Calu3 (cell line): ENCODE measurements around the gene LRRC4. TPM values are rescaled to one million over a fixed set of nuclear protein-coding genes. Genes with fewer than 3 reads are reported as not detected.

Source experiments
- Bru-seq: library from RNA; stranded (reverse); fragments of 400-500 nt; gene quantifications from one replicate; lab custom pipeline; 2021; lab: Mats Ljungman, UMichigan
- BruChase-seq, 2 experiments: library from RNA; stranded (reverse); fragments of 400-500 nt; gene quantifications; one replicate each; lab custom pipeline; 2021; lab: Mats Ljungman, UMichigan
- BruUV-seq: library from RNA; stranded (reverse); fragments of 400-500 nt; replicated peaks from 2 replicates; lab custom pipeline; 2021; lab: Mats Ljungman, UMichigan
- CTCF ChIA-PET: fragments of 300-600 bp; sonication (Branson Sonifier 250); formaldehyde crosslinking; loops from one replicate; lab custom pipeline; 2022; ENCODE audit warnings: antibody characterized with exemption; lab: Charles Lee
- DNase-seq: peaks from one replicate; pipeline ENCODE4 v3.0.0; 2022
- H3K27ac Mint-ChIP-seq: one replicate; pipeline ENCODE4 v1.8.0; 2022; ENCODE audit warnings: mixed read lengths; ENCODE audit not compliant: unreplicated experiment
- H3K27me3 Mint-ChIP-seq: one replicate; pipeline ENCODE4 v1.8.0; 2022; ENCODE audit warnings: mixed read lengths; ENCODE audit not compliant: unreplicated experiment
- H3K36me3 Mint-ChIP-seq: one replicate; pipeline ENCODE4 v1.8.0; 2022; ENCODE audit warnings: mild to moderate bottlenecking, moderate library complexity, mixed read lengths; ENCODE audit not compliant: insufficient read depth, unreplicated experiment
- H3K4me1 Mint-ChIP-seq: one replicate; pipeline ENCODE4 v1.8.0; 2022; ENCODE audit warnings: mild to moderate bottlenecking, low read depth, mixed read lengths; ENCODE audit not compliant: unreplicated experiment
- H3K4me3 Mint-ChIP-seq: one replicate; pipeline ENCODE4 v1.8.0; 2022; ENCODE audit warnings: mild to moderate bottlenecking, low read depth, moderate library complexity, mixed read lengths; ENCODE audit not compliant: unreplicated experiment
- H3K9me3 Mint-ChIP-seq: one replicate; pipeline ENCODE4 v1.8.0; 2022; ENCODE audit warnings: low read depth, mixed read lengths; ENCODE audit not compliant: unreplicated experiment
- CTCF ChIP-seq: fragments of 200-600 bp; IDR thresholded peaks from one replicate; pipeline ENCODE4 v1.8.0; 2022; ENCODE audit warnings: antibody characterized with exemption; ENCODE audit not compliant: unreplicated experiment
- intact Hi-C: fragments of 100-400 bp; cut with micrococcal nuclease; formaldehyde crosslinking; loops from one replicate; pipeline ENCODE4 v1.10.0; 2022; ENCODE audit not compliant: unreplicated experiment
- long read RNA-seq: library from polyadenylated mRNA; stranded (forward); transcript quantifications from one replicate; pipeline ENCODE4 v2.0.0, GENCODE V29; 2022
- total RNA-seq: library from RNA; stranded (reverse); gene quantifications from 2 replicates; pipeline ENCODE4 v1.2.3, GENCODE V29; 2022

LRRC4 gene
- total RNA-seq (not detected in 2 replicates), Bru-seq, nascent RNA (percentile 19 among the genes with signal in this experiment), BruChase-seq, experiment 1, labeled RNA remaining after a 6-hour chase (not detected), BruChase-seq, experiment 2, labeled RNA remaining after a 2-hour chase (percentile 12 among the genes with signal in this experiment)
- long read RNA-seq, result 0 reads

DNA sequence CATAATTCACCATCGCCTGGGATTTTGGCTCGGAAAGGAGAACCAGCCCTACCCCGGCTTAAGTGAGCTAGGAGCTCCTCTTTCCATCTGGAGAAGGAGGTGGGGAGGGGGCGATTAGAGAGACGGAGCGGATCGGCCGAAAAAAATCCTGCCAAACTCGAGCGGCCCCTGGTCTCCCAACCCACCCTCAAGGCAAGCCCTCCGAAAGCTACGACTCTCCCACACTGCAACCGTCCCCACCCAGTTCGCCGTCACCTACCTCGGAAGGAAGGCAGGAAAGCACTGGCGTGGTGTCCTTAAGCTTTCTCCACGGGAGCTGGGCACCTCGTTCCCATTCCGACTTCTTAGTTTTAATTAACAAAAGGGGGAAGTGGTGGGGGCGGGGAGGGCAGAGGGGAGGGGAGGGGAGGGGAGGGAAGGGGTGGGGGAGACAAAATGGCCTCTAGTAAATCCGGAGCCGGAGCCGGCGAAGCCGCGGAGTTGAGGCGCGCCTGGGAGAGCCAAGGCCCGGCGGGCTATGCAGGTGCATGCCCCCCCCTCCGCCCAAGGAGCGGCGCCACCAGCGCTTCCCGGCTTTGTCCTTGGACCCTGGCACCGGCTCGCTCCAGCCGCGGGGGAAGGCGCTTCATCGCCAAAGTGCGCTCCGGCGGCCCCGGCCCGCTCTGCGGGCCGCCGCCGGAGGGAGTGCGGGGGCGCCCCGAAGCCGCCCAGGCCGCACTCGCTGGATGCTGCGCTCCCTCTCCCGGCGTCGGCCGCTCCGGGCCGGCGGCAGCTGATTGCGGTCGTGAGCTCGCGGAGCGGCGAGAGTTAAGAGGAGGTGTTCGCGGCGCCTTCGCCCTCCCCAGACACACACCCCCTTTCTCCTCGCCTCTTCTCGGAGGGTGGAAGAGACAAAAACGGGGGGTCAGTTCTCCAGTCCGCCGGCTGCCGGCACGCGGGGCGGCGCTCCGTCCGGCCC lies at the start of gene LRRC4:
TSS of gene LRRC4 (minus strand) at position 784 of the 958 bp plus-strand sequence. CDS start 797 bp downstream, outside the sequence.
- CTCF ChIA-PET, result no interaction called here
- intact Hi-C loops, result no loop called here
- Mint-ChIP-seq H3K9me3 (no peaks in the 10 kb centered on the region), H3K4me3 (no peak within 1 kb of the TSS), H3K36me3 (peaks cover 4% of the 10 kb centered on the region), H3K27ac (no peak within 1 kb of the TSS), H3K4me1 (no peaks in the 10 kb centered on the region), H3K27me3 (no peaks in the 10 kb centered on the region)
- peak; percentile 26 for DNase-seq
- BruUV-seq, result no TSS peak
- TF ChIP-seq CTCF, result no peak

- Mint-ChIP-seq H3K9me3 (no peaks in the 10 kb centered on the region), H3K4me1 (no peaks in the 10 kb centered on the region), H3K27me3 (no peaks in the 10 kb centered on the region), H3K36me3 (peaks cover 23% of the 10 kb centered on the region), H3K27ac (no peak overlapping the region), H3K4me3 (no peak overlapping the region)
- no peak for DNase-seq
- CTCF ChIA-PET, result interaction anchor here (0.6 kb wide), 1 partner anchor 138 kb away, joined by 3 read pairs; no protein-coding TSS in a partner anchor
- intact Hi-C loops, result no loop called here
- no peak for TF ChIP-seq CTCF
- no TSS peak for BruUV-seq
These were observed 48.9 kb upstream of the LRRC4 start for GRCh38 chr7:128080169-128080568.

GRCh38 chr7:128078309-128078708 lies 47.1 kb upstream of the LRRC4 start:
- no peak overlapping the region for H3K4me3 Mint-ChIP-seq
- H3K36me3 Mint-ChIP-seq, result peaks cover 14% of the 10 kb centered on the region
- no peaks in the 10 kb centered on the region for H3K9me3 Mint-ChIP-seq
- no TSS peak for BruUV-seq
- no peaks in the 10 kb centered on the region for H3K27me3 Mint-ChIP-seq
- no peak for DNase-seq
- CTCF ChIA-PET, result no interaction called here
- H3K27ac Mint-ChIP-seq, result no peak overlapping the region
- no peak for TF ChIP-seq CTCF
- no peaks in the 10 kb centered on the region for H3K4me1 Mint-ChIP-seq
- intact Hi-C loops, result no loop called here

- no peak overlapping the region for H3K27ac Mint-ChIP-seq
- CTCF ChIA-PET, result no interaction called here
These were observed 45.6 kb upstream of the LRRC4 start for GRCh38 chr7:128076796-128077271.

More at GRCh38 chr7:128076796-128077271, 45.6 kb upstream of the LRRC4 start:
- peaks cover 6% of the 10 kb centered on the region for H3K36me3 Mint-ChIP-seq
- no peak overlapping the region for H3K4me3 Mint-ChIP-seq
- BruUV-seq, result no TSS peak
- H3K4me1 Mint-ChIP-seq, result no peaks in the 10 kb centered on the region
- TF ChIP-seq CTCF, result no peak
- H3K9me3 Mint-ChIP-seq, result no peaks in the 10 kb centered on the region
- intact Hi-C loops, result no loop called here
- no peaks in the 10 kb centered on the region for H3K27me3 Mint-ChIP-seq
- DNase-seq, result peak; percentile 71
